HepG2 (cell line): Measurements from ENCODE around the gene ASPRV1.

ENCODE experiments used
- ZNF282 ChIP-seq: fragments of 450-650 bp; IDR thresholded peaks from 2 replicates; pipeline ENCODE4 v1.6.1; 2018; ENCODE audit not compliant: partially characterized antibody
- ZNF510 ChIP-seq: sonication (generic); formaldehyde crosslinking; IDR thresholded peaks from 2 replicates; pipeline ENCODE4 v1.4.0; 2020; ENCODE audit warnings: low read depth, mild to moderate bottlenecking, missing genetic modification reagents
- ZNF761 ChIP-seq: sonication (generic); formaldehyde crosslinking; conservative IDR thresholded peaks from 2 replicates; pipeline ENCODE4 v1.4.0; 2020; ENCODE audit warnings: mild to moderate bottlenecking, missing genetic modification reagents
- TF ChIP-seq, protein P1 (sequence below), 2 experiments: IDR thresholded peaks; 2 replicates each; pipeline ENCODE4 v1.6.1; 2011 to 2012; ENCODE audit warnings: low read length in 2 of 2, borderline replicate concordance in 1 of 2, low read depth in 1 of 2, mild to moderate bottlenecking in 1 of 2, moderate library complexity in 1 of 2
- TF ChIP-seq, protein P2 (sequence below): sonication (generic); formaldehyde crosslinking; IDR thresholded peaks from 2 replicates; pipeline ENCODE4 v1.4.0; 2020; ENCODE audit warnings: missing genetic modification reagents, borderline replicate concordance

DNA sequence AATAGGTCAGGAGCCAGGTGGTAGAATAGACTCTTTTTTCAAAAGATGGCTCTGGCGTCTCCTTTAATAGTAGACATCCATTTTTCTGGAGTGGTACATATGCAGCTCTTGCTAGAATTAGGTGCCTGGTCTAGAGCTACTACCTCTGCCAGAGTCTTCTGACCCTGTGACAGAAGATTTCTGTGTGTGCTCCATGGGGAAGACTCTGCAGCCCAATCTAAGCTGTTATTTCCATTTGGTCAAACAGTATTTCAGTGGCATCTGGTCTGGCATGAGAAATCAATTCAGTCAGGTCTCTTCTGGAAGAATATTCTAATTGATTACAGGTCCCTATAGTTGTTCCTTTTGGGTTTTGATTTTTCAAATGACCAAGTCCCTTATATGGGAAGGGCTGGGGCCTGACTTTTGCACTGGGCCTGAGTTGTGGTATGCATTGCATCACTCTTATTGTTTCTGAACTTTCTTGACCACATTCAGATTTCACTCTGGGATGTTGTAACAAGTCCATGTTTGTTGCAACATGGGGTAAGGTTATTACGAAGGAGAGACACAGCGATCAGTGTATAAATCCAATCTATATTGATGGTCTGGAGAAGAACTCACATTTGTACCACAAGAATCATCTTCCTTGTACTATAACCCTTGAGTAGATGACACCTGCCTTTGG is 34.4 kb downstream of the ASPRV1 start:
- TF ChIP-seq ZNF510 (CRISPR knock-in tag) (no peak), ZNF761 (no peak), ZNF282 (no peak)
- TF ChIP-seq, protein P1, sequence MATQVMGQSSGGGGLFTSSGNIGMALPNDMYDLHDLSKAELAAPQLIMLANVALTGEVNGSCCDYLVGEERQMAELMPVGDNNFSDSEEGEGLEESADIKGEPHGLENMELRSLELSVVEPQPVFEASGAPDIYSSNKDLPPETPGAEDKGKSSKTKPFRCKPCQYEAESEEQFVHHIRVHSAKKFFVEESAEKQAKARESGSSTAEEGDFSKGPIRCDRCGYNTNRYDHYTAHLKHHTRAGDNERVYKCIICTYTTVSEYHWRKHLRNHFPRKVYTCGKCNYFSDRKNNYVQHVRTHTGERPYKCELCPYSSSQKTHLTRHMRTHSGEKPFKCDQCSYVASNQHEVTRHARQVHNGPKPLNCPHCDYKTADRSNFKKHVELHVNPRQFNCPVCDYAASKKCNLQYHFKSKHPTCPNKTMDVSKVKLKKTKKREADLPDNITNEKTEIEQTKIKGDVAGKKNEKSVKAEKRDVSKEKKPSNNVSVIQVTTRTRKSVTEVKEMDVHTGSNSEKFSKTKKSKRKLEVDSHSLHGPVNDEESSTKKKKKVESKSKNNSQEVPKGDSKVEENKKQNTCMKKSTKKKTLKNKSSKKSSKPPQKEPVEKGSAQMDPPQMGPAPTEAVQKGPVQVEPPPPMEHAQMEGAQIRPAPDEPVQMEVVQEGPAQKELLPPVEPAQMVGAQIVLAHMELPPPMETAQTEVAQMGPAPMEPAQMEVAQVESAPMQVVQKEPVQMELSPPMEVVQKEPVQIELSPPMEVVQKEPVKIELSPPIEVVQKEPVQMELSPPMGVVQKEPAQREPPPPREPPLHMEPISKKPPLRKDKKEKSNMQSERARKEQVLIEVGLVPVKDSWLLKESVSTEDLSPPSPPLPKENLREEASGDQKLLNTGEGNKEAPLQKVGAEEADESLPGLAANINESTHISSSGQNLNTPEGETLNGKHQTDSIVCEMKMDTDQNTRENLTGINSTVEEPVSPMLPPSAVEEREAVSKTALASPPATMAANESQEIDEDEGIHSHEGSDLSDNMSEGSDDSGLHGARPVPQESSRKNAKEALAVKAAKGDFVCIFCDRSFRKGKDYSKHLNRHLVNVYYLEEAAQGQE (IDR thresholded peaks at IDR 0.05; ENCODE audit: borderline replicate concordance in 1 of 2, low read depth in 1 of 2, low read length in 2 of 2): no peak
- TF ChIP-seq, protein P2, sequence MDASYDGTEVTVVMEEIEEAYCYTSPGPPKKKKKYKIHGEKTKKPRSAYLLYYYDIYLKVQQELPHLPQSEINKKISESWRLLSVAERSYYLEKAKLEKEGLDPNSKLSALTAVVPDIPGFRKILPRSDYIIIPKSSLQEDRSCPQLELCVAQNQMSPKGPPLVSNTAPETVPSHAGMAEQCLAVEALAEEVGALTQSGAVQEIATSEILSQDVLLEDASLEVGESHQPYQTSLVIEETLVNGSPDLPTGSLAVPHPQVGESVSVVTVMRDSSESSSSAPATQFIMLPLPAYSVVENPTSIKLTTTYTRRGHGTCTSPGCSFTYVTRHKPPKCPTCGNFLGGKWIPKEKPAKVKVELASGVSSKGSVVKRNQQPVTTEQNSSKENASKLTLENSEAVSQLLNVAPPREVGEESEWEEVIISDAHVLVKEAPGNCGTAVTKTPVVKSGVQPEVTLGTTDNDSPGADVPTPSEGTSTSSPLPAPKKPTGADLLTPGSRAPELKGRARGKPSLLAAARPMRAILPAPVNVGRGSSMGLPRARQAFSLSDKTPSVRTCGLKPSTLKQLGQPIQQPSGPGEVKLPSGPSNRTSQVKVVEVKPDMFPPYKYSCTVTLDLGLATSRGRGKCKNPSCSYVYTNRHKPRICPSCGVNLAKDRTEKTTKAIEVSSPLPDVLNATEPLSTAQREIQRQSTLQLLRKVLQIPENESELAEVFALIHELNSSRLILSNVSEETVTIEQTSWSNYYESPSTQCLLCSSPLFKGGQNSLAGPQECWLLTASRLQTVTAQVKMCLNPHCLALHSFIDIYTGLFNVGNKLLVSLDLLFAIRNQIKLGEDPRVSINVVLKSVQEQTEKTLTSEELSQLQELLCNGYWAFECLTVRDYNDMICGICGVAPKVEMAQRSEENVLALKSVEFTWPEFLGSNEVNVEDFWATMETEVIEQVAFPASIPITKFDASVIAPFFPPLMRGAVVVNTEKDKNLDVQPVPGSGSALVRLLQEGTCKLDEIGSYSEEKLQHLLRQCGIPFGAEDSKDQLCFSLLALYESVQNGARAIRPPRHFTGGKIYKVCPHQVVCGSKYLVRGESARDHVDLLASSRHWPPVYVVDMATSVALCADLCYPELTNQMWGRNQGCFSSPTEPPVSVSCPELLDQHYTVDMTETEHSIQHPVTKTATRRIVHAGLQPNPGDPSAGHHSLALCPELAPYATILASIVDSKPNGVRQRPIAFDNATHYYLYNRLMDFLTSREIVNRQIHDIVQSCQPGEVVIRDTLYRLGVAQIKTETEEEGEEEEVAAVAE (CRISPR knock-in tag): no peak
